Measurements from ENCODE around the gene BMPER.

Gene BMPER

GRCh38 chr7:33905389-33906032 is at the start of gene BMPER:
TSS of gene BMPER (plus strand) at chr7:33905539. CDS start at chr7:33905614, 75 bp downstream.
- peak; percentile 8 for DNase-seq

GRCh38 chr7:33861947-33862346 is 43.4 kb upstream of the BMPER start:
- no peak for DNase-seq

- DNase-seq: no peak
Measured at GRCh38 chr7:33862946-33863814, 42.2 kb upstream of the BMPER start.

- DNase-seq: no peak
Measured at GRCh38 chr7:33868166-33868565, 37.2 kb upstream of the BMPER start.

GRCh38 chr7:33869176-33869575 is 36.2 kb upstream of the BMPER start:
- no peak for DNase-seq

- DNase-seq: no peak
Measured at GRCh38 chr7:33870120-33870519, 35.2 kb upstream of the BMPER start.

- no peak for DNase-seq
Measured at GRCh38 chr7:33872870-33873269, 32.5 kb upstream of the BMPER start.

GRCh38 chr7:33873518-33873917 is 31.8 kb upstream of the BMPER start:
- no peak for DNase-seq

GRCh38 chr7:33873981-33874750 is 31.2 kb upstream of the BMPER start:
- no peak for DNase-seq

GRCh38 chr7:33874943-33875342 is 30.4 kb upstream of the BMPER start:
- DNase-seq: no peak

GRCh38 chr7:33876596-33877274 is 28.6 kb upstream of the BMPER start:
- no peak for DNase-seq

- no peak for DNase-seq
Measured at GRCh38 chr7:33880787-33881186, 24.6 kb upstream of the BMPER start.

GRCh38 chr7:33881316-33881715 is 24.0 kb upstream of the BMPER start:
- DNase-seq: no peak

- no peak for DNase-seq
Measured at GRCh38 chr7:33882040-33882837, 23.1 kb upstream of the BMPER start.

- DNase-seq: no peak
Measured at GRCh38 chr7:33882950-33883670, 22.2 kb upstream of the BMPER start.

- no peak for DNase-seq
Measured at GRCh38 chr7:33883671-33883965, 21.7 kb upstream of the BMPER start.

- DNase-seq: no peak
Measured at GRCh38 chr7:33885290-33886148, 19.8 kb upstream of the BMPER start.

GRCh38 chr7:33886149-33886623 is 19.2 kb upstream of the BMPER start:
- peak; percentile 8 for DNase-seq

GRCh38 chr7:33887266-33887975 is 17.9 kb upstream of the BMPER start:
- no peak for DNase-seq

- no peak for DNase-seq
Measured at GRCh38 chr7:33888166-33888565, 17.2 kb upstream of the BMPER start.

All from activated CD4-positive, alpha-beta T cell treated with anti-CD3 and anti-CD28 coated beads, Interleukin-2, Interleukin-6, amounts not matched to agents 100 ng/mL and 50 ng/mL, durations not matched to agents 16 hours and 8 hours (primary cell).